NCI-H146 treated with DMSO at 0.1 percent for 48 hours (cell line): ENCODE results near the gene CDKL1.
"Not testable (repeated sequence)": the region's sequence is repeated elsewhere in the genome, so short reads cannot be mapped to it uniquely, and the experiment has no call there.

Experiments used
- DNase-seq: peaks from one replicate; lab custom pipeline; 2025; ENCODE audit not compliant: unreplicated experiment; lab: John Stamatoyannopoulos, UW

Gene CDKL1

GRCh38 chr14:50388256-50388931, 8.3 kb downstream of the CDKL1 start:
- DNase-seq = no peak

DNA sequence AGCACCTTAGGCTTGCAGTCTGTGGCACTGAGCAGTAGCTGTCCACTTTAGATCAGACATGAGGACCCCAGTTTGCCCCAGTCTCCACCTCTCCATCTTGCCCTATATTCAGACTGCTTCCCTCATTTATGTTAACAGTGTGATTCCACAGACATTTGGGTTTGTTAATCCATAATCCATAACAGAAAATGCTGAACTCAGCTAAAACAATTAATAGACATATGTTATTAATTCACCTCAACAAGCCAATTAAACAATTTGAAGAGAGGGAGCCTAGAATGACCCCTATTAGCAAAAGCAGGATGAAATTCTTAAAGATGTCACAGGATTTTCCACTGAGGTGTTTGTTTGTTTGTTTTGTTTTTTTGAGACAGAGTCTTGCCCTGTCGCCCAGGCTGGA, 9.1 kb downstream of the CDKL1 start:
- no peak for DNase-seq

- no peak for DNase-seq
These were observed 13.0 kb downstream of the CDKL1 start for GRCh38 chr14:50383618-50384225.

- no peak for DNase-seq
These were observed 14.8 kb downstream of the CDKL1 start for GRCh38 chr14:50381823-50382287.

GRCh38 chr14:50381008-50381407, 15.7 kb downstream of the CDKL1 start:
- no peak for DNase-seq

GRCh38 chr14:50380455-50380854, 16.2 kb downstream of the CDKL1 start:
- DNase-seq = no peak

DNA sequence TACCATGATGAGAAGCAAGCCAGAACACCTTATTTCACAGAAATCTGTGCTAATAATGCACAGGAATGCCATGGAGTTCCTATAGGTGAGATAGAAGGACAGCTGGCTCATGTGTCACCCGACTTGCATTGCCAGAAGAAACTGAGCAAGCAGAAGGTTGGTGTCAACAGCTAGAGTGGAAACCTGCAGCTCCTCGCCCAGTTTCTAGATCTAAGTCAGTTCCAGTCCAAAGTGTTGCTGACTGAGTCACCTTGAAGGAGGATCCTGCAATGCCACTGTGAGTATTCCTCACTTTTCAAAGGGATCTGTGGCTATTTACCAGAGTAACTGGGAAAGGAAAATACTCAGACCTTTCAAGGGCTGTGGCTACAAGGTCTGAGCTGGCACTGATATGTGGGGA, 17.1 kb downstream of the CDKL1 start:
- DNase-seq = no peak

DNA sequence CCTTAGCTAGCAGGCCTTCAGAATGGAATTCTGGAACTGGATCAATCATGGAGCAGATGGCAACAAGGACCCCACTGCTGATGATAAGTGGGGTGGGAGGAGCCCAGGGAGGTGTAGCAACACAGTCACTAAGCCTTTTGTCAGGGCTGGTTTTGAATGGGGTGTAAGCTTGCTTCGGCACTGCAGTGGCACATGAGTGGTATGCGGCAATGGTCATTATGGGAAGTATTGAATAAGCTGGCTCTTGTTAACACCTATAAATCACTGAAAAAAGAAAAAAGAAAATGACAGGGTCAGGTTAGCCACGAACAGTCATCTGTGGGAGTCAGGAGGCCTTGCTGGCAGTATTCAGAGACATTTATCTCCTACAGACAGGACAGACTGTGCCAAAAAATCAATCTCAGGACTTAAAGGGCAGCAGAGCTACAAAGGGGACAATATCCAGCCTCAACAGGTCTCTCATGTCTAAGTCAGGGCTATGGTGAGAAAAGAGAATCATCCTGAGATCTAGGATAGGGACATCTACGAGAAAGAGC, 19.1 kb downstream of the CDKL1 start:
- no peak for DNase-seq

- no peak for DNase-seq
These were observed 20.9 kb downstream of the CDKL1 start for GRCh38 chr14:50375760-50376159.

DNA sequence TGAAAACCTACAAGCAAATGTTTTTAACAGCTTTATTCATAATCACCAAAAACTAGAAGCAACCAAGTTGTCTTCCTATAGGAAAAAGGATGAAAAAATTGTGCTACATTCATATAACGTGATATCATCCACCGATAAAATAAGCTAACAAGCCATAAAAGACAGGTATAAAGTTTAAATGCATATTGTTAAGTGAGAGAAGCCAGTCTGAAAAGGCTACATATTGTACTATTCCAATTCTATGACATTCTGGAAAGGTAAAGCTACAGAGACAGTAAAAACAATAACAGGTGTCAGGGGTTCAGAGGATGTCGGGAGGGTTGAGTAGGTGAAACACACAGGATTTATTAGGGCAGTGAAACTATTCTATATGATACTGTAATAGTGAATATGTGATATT, 22.7 kb downstream of the CDKL1 start:
- no peak for DNase-seq

DNA sequence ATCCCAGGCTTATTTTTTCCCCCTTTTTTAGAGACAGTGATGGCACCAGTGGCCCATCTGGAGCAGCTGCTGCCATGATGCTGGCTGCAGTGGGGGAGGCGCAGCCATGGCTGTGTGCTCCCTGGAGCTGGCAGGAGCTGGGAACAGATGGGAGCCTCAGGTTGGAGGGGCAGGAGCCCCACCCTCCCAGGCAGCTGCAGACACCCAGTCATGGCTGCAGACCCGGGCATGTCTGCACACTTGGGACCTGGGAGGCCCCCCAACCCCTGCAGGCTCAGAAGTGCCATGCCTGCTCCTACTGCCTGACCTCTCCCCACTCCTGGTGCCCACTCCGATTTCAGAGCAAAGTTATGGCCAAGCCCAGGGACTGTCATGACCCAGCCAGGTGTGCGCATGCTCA, 25.1 kb downstream of the CDKL1 start:
- no peak for DNase-seq

DNA sequence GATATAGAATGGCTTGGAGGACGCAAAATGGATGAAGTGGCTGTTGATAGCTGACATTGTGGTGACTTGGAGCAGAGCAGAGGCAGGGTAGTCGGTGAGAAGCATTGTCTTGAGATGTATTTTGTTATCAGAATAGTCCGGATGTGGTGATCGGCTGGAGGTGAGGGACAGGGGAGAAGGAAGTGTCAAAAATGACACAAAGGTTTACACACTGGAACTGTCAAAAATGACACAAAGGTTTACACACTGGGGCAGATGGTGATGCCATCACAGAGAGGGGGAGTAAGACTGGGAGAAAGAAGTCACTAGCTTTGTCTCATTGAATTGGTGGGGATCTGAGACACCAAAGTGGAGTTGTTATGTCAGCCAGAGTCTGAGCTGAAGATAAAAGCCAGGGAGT, 30.1 kb downstream of the CDKL1 start:
- no peak for DNase-seq

DNA sequence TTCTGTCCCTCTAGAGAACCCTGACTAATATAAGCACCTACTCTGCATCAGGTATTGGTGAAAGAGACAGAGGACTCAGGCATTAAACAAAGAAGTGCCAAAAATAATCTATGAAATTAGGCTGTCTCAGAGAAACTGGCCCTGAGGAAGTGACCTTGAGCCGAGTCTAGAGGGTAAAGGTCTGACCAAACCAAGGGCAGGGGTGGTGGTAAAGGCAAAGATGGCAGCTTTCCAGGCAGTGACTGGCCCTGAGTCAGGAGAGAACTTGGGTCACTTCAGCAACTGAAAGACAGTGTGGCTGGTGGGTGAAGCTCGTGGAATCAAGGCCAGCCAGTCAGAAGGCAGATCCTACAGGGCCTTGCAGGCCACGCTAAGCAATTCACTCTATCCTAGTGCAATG, 30.6 kb downstream of the CDKL1 start:
- DNase-seq = no peak

GRCh38 chr14:50365572-50365971, 31.1 kb downstream of the CDKL1 start:
- not testable (repeated sequence) for DNase-seq

- DNase-seq = no peak
These were observed 31.9 kb downstream of the CDKL1 start for GRCh38 chr14:50364792-50365191.

GRCh38 chr14:50363714-50364111, 33.0 kb downstream of the CDKL1 start:
- DNase-seq = no peak

GRCh38 chr14:50362764-50363713, 33.6 kb downstream of the CDKL1 start:
- no peak for DNase-seq

DNA sequence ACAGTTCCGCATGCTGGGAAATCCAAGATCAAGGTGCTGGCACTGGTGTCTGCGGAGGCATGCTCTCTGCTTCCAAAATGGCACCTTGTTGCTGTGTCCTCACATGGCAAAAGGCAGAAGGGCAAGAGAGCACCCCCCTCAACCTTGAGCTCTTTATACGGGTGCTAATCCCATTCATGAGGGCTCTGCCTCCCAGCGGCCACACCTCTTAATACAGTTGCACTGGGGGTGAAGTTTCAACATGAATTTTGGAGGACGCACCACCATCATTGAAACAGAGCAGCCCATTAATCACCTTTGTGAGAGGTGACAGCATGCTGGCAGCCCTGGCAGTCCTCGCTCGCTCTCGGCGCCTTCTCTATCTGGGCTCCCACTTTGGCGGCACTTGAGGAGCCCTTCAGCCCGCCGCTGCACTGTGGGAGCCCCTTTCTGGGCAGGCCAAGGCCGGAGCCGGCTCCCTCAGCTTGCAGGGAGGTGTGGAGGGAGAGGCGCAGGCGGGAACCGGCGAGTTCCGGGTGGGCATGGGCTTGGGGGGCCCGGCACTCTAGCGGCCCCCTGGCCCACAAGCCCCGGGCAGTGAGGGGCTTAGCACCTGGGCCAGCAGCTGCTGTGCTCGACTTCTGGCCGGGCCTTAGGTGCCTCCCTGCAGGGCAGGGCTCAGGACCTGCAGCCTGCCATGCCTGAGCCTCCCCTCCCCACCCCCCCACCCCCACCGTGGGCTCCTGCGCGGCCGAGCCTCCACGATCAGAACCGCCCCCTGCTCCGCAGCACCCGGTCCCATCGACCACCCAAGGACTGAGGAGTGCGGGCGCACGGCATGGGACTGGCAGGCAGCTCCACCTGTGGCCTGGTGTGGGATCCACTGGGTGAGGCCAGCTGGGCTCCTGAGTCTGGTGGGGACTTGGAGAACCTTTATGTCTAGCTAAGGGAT, 34.9 kb downstream of the CDKL1 start:
- DNase-seq = not testable (repeated sequence)

DNA sequence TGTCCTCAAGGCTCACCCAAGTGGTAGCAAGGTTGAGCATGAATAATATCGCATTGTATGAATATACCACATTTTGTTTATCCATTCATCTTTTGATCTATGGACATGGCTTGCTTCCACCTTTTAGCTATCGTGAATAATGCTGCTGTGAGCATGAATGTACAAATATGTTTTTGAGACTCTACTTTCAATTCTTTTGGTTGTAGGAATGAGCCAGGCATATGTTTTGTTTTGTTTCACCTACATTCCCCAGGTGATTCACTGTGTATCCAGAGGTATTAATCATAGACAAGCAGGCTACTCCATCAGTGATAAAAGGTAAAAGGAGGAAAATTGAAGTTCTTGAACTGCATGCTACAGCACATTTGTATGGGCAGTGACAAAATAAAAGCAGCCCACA, 35.8 kb downstream of the CDKL1 start:
- DNase-seq = no peak

DNA sequence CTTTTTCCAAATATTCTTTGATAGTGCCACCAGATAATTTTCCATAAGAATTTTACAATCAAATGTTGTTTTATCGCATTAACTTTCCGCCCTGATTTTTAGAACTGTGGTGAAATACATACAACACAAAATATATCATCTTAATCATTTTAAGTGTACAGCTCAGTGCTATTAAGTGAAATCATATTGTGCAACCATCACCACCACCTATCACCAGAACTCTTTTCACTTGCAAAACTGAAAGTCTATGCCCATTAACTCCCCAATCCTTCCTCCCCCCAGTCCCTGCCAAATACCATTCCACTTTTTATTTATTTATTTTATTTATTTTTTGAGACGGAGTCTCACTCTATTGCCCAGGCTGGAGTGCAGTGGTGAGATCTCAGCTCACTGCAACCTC, 36.6 kb downstream of the CDKL1 start:
- no peak for DNase-seq
